NCI-H187 treated with DMSO at 0.1 percent for 48 hours (cell line): ENCODE measurements around the gene LRRK1.

Experiments
- DNase-seq: peaks from one replicate; lab custom pipeline; 2025; lab: John Stamatoyannopoulos, UW

LRRK1 gene

DNA sequence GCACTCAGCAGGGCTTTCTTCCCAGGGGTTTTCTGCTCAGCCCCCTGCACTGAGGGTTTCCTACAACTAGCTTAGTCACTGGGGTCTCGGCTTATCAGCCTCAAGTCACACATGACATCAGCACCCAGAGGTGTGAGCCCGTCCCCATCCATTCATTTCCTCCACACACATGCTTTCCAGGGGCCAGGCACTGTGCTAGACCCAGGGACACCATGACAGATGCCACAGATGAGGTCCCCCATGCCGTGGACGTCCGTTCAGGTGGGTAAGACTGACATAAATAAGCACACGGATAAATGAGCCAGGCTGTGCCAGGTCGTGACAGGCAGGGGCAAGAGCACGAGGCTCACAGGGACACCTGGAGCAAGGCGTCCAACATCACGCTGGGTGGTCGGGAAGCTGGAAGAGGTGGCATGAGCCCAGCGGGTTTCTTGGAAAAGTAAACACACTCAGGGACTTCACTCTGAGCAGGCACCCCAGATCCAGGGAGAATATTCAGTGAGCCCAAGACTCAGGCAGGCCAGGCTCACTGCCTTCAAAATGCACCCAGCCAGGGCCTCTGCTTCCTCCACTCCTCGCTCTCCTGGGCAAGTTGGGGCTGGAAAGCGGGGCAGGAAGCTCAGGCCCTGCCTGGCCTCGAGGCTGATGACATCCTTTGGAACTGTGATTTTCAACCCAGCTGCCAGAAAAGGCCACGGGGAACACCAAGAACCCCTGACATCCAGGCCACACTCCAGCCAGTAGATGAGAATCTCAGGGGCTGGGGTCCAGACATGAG is 193.4 kb downstream of the LRRK1 start:
- no peak for DNase-seq

DNA sequence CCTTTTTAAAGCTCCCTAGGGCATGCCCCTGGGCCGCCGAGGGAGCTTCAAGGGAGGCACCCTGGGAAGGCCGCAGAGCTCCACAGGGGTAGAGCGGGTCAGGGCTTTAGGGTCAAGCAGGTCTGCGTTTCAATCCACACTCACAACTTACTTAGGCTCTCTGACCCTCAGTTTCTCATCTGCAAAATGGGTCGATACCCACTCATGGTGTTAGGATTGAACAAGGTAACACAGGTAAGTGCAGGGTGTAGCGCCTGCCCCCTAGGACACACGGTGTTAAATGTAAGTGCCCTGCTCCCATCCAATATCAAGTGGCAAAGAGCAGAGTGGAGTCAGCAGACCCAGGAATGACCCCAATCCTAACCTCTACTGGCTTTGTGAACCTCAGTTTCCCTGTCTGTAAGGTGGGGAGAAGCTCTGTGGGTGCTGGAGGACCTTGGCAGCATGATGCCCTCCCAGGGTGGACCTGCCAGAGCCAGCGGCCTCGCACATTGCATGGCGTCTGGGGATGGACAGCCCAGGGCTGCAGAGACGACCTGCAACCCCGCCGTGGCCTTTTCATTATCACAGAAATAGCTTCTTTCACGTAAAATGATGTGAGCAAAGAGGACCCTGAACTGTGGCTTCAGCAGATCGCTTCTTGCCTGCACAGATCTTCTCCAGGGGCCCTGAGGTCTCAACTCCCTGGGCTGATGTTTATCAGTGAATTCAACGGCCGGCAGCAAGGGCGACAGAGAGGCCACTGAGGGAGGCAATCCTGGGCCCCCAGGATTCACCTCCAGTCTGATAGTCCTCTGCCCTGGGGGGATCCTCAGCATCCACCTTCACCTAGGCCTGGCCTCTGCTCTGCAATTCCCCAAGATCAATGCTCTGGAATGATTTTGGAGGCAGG is 194.2 kb downstream of the LRRK1 start:
- no peak for DNase-seq

DNA sequence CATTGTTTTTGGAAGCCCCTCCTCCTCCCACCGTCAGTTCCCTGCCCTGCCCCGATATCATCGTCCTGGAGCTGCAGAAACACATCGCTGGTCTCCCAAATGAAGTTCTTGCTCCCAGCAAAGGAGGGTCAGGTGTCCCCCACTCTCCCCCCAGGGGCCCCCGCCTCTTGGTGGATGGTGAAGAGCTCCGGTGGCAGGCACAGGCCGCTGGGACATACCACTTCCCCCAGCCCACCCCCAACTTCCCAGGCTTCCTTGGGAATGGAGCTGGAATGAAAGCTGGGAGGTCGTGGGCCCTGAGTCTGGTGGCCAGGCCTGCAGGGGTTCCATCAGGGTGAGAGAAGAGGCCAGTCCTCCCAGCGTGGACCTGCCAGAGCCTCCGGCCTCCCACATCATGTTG is 195.0 kb downstream of the LRRK1 start:
- DNase-seq = no peak

DNA sequence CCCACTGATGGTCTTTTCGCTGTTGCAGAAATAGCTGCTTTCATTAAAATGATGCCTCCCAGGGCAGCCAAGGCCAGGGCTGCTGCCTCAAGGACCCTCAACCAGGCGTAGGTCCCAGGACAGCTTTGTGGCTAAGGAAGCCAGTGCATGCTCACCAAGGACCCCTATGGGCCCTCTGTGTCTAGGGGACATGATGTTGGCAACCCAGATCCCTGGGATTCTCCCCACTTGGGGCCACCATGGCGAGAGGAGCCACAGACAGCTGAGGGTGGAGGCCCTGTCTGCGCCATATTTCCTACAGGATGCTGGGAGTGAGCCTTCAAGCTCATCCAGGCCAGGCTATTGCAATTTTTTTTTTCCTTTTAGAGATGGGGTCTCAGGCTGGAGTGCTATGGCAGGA is 195.5 kb downstream of the LRRK1 start:
- DNase-seq = no peak

DNA sequence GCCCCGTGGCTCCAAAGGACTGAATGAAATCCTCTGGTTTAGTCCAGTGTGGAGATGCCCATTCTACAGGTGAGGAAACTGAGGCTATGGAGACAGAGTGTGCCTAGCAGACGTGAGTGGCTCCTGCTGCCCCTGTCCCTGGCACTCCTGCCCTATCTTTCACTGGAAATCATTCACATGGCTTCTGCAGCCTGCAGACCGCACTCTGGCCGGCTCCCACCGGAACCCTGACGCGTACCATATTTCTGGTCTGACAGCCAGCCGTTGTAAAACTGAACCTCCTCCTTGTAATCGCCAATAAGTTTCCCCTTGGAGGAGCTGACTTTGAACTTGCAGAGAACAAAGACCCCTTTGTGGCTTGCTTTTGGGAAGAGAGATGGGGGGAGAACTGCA is 196.2 kb downstream of the LRRK1 start:
- no peak for DNase-seq

DNA sequence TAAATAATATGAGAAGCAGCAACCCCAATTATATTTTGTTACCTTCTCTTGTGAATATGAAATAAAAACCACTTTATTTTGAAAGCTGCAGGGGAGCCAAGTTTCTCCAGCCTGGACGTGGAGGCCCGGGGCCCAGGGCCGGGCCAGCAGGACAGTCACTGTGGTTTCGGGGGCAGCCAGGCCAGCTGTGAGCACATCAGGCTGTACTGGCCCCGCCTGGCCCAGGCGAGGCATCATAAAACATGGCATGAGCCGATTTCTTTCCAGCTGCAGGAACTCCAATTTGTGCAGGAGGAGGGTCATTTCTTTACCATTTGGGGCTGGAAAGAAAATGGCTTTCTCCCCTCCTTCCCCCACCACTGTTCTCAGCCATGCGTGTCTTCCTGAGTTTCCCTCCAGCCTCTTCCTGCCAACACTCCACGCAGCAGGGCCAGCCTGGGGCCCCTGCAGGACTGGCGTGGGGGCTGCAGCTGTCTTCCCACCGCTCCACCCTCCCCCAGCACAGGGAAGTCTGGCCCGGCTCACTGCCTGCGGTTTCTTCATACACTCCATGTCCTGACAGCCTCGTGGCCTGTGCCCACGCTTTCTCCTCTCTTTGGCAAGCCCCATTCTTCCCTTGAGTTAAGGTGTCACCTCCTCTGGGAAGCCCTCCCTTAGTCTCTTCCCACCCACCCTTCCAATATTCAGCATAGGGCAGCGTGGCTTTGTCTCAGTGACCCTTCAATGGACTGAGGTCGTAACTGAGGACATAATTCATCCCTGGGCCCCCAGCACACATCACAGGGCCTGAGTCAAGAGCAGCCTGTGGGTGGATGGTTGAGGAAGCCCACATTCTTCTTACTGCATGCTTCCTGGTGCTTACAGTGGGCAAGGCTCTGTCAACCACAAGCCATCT is 196.9 kb downstream of the LRRK1 start:
- no peak for DNase-seq

DNA sequence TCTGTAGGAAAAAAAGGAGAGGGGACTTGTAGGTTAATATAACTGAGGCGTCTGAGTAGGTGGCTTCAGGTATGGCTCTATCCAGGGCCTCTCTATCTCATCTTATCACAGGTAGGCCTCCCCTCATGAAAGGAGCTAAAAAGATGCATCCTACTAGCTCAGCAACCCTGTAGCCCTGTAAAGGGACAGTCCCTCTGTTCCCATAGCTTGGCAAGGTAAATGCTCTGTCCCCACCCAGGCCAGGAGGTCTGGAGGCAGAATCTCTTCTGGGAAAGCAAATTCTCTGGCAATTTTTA is 197.5 kb downstream of the LRRK1 start:
- DNase-seq = no peak

DNA sequence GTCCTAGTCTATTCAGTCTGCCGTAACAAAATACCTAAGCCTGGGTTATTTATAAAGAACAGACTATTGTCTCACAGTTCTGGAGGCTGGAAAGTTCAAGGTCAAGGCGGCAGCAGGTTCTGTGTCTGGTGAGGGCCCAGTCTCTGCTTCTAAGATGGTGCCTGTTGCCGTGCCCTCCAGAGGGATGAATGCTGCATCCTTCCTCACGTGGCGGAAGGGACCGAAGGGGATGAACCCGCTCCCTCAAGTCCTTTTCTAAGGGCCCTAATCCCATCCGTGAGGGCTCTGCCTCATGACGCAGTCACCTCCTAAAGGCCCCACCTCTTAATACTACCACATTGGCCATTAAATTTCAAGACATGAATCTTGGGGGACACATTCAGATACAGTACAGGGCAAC is 199.0 kb downstream of the LRRK1 start:
- DNase-seq = no peak

DNA sequence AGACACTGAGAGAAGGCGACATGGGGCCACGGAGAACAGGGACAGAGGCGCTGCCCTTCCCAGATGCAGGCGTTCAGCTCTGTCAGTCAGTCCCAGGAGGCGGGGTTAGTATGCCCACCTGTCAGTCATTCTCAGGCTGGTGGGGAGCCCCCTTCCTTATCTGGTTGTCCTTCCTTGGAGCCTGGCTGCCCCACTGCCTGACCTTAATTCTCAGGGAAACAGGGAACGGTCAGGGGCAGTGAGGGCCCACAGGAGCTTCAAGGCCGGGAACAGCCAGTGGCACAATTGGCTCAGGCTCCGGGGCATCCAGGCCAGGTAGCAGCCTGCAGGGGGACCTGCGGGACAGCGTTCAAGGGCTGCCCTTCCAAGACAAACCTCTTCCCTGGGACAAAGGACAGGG is 199.5 kb downstream of the LRRK1 start:
- no peak for DNase-seq

DNA sequence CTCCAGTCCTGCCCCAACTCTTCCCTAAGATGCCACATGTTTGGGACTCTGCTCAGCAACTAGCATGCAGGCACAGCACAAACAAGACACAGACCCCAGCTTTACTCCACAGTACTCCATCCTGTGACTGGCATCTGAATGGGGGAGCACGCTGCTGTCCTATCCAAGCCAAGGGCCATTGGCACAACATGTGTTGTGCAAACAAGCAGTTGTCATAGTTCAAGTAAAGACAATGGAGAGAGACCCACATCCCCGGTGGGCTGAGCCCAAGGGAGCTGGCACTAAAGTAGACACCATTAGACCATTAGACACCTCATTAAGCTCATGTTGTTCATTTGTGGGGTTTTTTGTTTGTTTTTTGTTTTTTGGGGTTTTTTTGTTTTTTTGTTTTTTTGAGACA is 200.0 kb downstream of the LRRK1 start:
- no peak for DNase-seq
